Left ventricle myocardium superior (tissue), 1 donor: ENCODE measurements around the gene DVL1. TPM values are rescaled to one million over a fixed set of nuclear protein-coding genes. Genes with fewer than 3 reads are reported as not detected.

Experiments used
- ATAC-seq: fragments of 200-7000 bp; cut with Tn5 transposase; one replicate; pipeline ENCODE4 v1.9.1; 2020; ENCODE audit warnings: mild to moderate bottlenecking, moderate library complexity
- DNase-seq: peaks from one replicate; pipeline ENCODE4 v3.0.0-alpha.2; 2020
- intact Hi-C: fragments of 100-400 bp; cut with micrococcal nuclease; formaldehyde crosslinking; loops from one replicate; pipeline ENCODE4 v1.11.0; 2022
- total RNA-seq: library from RNA; stranded (reverse); fragmentation: NEBNext Ultra II Directional; extraction: Animal tissue kit (Norgen Biotek cat#: 25700); gene quantifications from one replicate; pipeline ENCODE4 v1.2.1, GENCODE V29; 2021
- donor health status: DM: no; HTN: yes; CAD: no; lungs with severe emphysema.

The DVL1 gene
- total RNA-seq, 1 donor from 2014 or later = 144 TPM

GRCh38 chr1:1345860-1346500 is 3.2 kb downstream of the DVL1 start:
- intact Hi-C loops = no loop called here
- ATAC-seq (peak; percentile 8), DNase-seq (peak; percentile 64)

GRCh38 chr1:1345384-1345783 is 3.8 kb downstream of the DVL1 start:
- no peak for ATAC-seq
- peak; percentile 30 for DNase-seq
- intact Hi-C loops = no loop called here

GRCh38 chr1:1344655-1345361 is 4.4 kb downstream of the DVL1 start:
- no peak for ATAC-seq
- DNase-seq = no peak
- intact Hi-C loops = no loop called here

GRCh38 chr1:1343811-1344421 is 5.3 kb downstream of the DVL1 start:
- DNase-seq = no peak
- intact Hi-C loops = no loop called here
- ATAC-seq = no peak

- no peak for DNase-seq
- intact Hi-C loops = no loop called here
- no peak for ATAC-seq
Observed at GRCh38 chr1:1342584-1343115, 6.6 kb downstream of the DVL1 start.

- ATAC-seq (no peak), DNase-seq (no peak)
- intact Hi-C loops = no loop called here
Observed at GRCh38 chr1:1342061-1342562, 7.1 kb downstream of the DVL1 start.

GRCh38 chr1:1341549-1342021 is 7.6 kb downstream of the DVL1 start:
- ATAC-seq = no peak
- intact Hi-C loops = no loop called here
- no peak for DNase-seq

- DNase-seq (no peak), ATAC-seq (no peak)
- intact Hi-C loops = no loop called here
Observed at GRCh38 chr1:1340791-1341548, 8.2 kb downstream of the DVL1 start.

- ATAC-seq (no peak), DNase-seq (no peak)
- intact Hi-C loops = no loop called here
Observed at GRCh38 chr1:1340185-1340584, 9.0 kb downstream of the DVL1 start.

- DNase-seq (no peak), ATAC-seq (no peak)
- intact Hi-C loops = no loop called here
Observed at GRCh38 chr1:1338278-1338677, 10.9 kb downstream of the DVL1 start.

GRCh38 chr1:1337793-1338147 is 11.4 kb downstream of the DVL1 start:
- ATAC-seq (no peak), DNase-seq (no peak)
- intact Hi-C loops = no loop called here

- no peak for DNase-seq
- intact Hi-C loops = no loop called here
- ATAC-seq = no peak
Observed at GRCh38 chr1:1336931-1337792, 12.1 kb downstream of the DVL1 start.

GRCh38 chr1:1336446-1336845 is 12.8 kb downstream of the DVL1 start:
- intact Hi-C loops = no loop called here
- no peak for DNase-seq
- ATAC-seq = no peak

GRCh38 chr1:1335792-1336248 is 13.4 kb downstream of the DVL1 start:
- intact Hi-C loops = no loop called here
- DNase-seq (no peak), ATAC-seq (no peak)

GRCh38 chr1:1335283-1335682 is 13.9 kb downstream of the DVL1 start:
- no peak for DNase-seq
- intact Hi-C loops = no loop called here
- no peak for ATAC-seq

- no peak for DNase-seq
- no peak for ATAC-seq
- intact Hi-C loops = no loop called here
Observed at GRCh38 chr1:1334835-1335234, 14.4 kb downstream of the DVL1 start.

- intact Hi-C loops = no loop called here
- no peak for ATAC-seq
- no peak for DNase-seq
Observed at GRCh38 chr1:1333551-1334241, 15.5 kb downstream of the DVL1 start.
